ENCODE results near the gene RAPH1. TPM values are rescaled to one million over a fixed set of nuclear protein-coding genes. Genes with fewer than 3 reads are reported as not detected.

Gene RAPH1
- total RNA-seq, 1 experiment from 2014 or later: 7.0 TPM

DNA sequence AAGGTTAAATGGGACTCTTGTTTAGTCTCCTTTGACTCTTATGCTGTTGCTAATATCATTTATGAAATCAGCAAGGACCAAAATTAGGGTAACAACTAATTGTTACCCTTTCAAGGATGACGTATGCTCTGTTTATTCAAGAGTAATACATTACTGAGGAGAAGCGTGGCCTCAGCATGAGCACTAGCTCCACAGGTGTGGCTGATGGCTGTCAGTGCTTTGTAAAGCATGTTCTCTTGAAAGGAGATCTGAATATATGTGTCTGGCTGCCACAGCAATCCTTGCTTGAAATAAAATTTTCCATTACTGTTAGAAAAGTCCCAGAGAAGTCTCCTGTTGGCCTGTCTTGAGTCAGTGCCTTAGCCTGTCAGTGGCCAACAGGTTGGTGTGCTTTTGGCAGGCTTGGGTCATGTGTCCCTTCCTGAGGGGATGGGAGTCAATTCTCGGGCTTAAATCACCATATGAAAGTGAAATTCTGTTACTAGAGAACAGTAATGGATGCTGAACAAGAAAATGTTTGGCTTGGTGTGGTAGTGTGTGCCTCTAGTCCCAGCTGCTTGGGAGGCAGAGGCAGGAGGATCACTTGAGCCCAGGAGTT lies 174.2 kb downstream of the RAPH1 start:
- Histone ChIP-seq H3K27ac (ENCODE audit: low read length) (no peak overlapping the region), H3K4me1 (ENCODE audit: insufficient read depth, low read length) (no peaks in the 10 kb centered on the region), H3K36me3 (ENCODE audit: low read depth, low read length) (no peaks in the 10 kb centered on the region), H2AFZ (ENCODE audit: low read length) (no peak overlapping the region), H3K27me3 (ENCODE audit: low read length) (no peaks in the 10 kb centered on the region), H3F3A (ENCODE audit: low read length, unreplicated experiment) (no peaks in the 10 kb centered on the region), H3K9ac (ENCODE audit: low read length) (no peak overlapping the region), H4K20me1 (ENCODE audit: low read length) (no peaks in the 10 kb centered on the region), H3K9me3 (ENCODE audit: low read length) (no peaks in the 10 kb centered on the region), H3K79me2 (ENCODE audit: low read length) (peaks cover 62% of the 10 kb centered on the region), H3K4me2 (ENCODE audit: low read length) (no peak overlapping the region), H3K4me3 (ENCODE audit: low read length) (no peak overlapping the region), H3K9me2 (replicated peaks; ENCODE audit: low read length) (no peaks in the 10 kb centered on the region)
- CTCF ChIA-PET: no interaction called here
- BruUV-seq (replicated peaks): no TSS peak
- intact Hi-C loops (cut with micrococcal nuclease): no loop called here
- ATAC-seq: peak; percentile 31; the same call in 1 of the 2 replicates
- POLR2A ChIA-PET (ENCODE audit: unreplicated experiment): interaction anchor here (0.6 kb wide), 1 partner anchor 65 kb away, joined by 3 read pairs; no protein-coding TSS in a partner anchor
- no peak for TF ChIP-seq EZH2phosphoT487 (IDR thresholded peaks at IDR 0.05; ENCODE audit: borderline replicate concordance, low read length)
- TF ChIP-seq, protein P1, sequence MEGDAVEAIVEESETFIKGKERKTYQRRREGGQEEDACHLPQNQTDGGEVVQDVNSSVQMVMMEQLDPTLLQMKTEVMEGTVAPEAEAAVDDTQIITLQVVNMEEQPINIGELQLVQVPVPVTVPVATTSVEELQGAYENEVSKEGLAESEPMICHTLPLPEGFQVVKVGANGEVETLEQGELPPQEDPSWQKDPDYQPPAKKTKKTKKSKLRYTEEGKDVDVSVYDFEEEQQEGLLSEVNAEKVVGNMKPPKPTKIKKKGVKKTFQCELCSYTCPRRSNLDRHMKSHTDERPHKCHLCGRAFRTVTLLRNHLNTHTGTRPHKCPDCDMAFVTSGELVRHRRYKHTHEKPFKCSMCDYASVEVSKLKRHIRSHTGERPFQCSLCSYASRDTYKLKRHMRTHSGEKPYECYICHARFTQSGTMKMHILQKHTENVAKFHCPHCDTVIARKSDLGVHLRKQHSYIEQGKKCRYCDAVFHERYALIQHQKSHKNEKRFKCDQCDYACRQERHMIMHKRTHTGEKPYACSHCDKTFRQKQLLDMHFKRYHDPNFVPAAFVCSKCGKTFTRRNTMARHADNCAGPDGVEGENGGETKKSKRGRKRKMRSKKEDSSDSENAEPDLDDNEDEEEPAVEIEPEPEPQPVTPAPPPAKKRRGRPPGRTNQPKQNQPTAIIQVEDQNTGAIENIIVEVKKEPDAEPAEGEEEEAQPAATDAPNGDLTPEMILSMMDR (conservative IDR thresholded peaks at IDR 0.05; ENCODE audit: low read depth, low read length): no peak
- no peak for TF ChIP-seq EZH2 (IDR thresholded peaks at IDR 0.05; ENCODE audit: low read length, unreplicated experiment)
- DNase-seq: no peak

DNA sequence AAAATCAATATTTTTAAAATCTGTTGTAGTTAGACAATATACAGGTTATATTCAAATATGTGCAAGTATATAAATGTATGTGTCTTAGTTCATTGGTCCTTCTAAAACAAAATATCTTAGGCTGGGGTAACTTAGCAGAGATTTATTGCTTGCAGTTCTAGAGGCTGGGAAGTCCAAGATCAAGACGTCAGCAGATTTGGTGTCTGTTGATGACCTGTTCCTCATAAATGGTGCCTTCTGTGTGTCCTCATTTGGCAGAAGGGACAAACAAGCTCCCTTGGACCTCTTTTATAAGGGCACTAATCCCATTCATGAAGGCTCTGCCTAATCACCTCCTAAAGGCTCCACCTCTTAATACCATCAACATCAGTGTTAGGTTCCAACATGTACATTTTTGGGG lies 175.7 kb downstream of the RAPH1 start:
- Histone ChIP-seq H3F3A (ENCODE audit: low read length, unreplicated experiment) (no peaks in the 10 kb centered on the region), H4K20me1 (ENCODE audit: low read length) (no peaks in the 10 kb centered on the region), H3K9me3 (ENCODE audit: low read length) (no peaks in the 10 kb centered on the region), H3K9ac (ENCODE audit: low read length) (no peak overlapping the region), H3K27ac (ENCODE audit: low read length) (no peak overlapping the region), H3K4me1 (ENCODE audit: insufficient read depth, low read length) (peaks cover 2% of the 10 kb centered on the region; the same call in 1 of the 2 replicates), H3K4me3 (ENCODE audit: low read length) (no peak overlapping the region), H3K4me2 (ENCODE audit: low read length) (no peak overlapping the region), H3K27me3 (ENCODE audit: low read length) (no peaks in the 10 kb centered on the region), H3K79me2 (ENCODE audit: low read length) (peaks cover 69% of the 10 kb centered on the region), H3K9me2 (replicated peaks; ENCODE audit: low read length) (no peaks in the 10 kb centered on the region), H3K36me3 (ENCODE audit: low read depth, low read length) (no peaks in the 10 kb centered on the region; the same call in 1 of the 2 replicates), H2AFZ (ENCODE audit: low read length) (no peak overlapping the region)
- ChIA-PET POLR2A (ENCODE audit: unreplicated experiment) (no interaction called here), CTCF (no interaction called here)
- ATAC-seq (no peak), DNase-seq (no peak)
- BruUV-seq (replicated peaks): no TSS peak
- intact Hi-C loops (cut with micrococcal nuclease): no loop called here
- no peak for TF ChIP-seq EZH2phosphoT487 (IDR thresholded peaks at IDR 0.05; ENCODE audit: borderline replicate concordance, low read length)
- TF ChIP-seq, protein P1 (conservative IDR thresholded peaks at IDR 0.05; ENCODE audit: low read depth, low read length): no peak
- no peak for TF ChIP-seq EZH2 (IDR thresholded peaks at IDR 0.05; ENCODE audit: low read length, unreplicated experiment)

DNA sequence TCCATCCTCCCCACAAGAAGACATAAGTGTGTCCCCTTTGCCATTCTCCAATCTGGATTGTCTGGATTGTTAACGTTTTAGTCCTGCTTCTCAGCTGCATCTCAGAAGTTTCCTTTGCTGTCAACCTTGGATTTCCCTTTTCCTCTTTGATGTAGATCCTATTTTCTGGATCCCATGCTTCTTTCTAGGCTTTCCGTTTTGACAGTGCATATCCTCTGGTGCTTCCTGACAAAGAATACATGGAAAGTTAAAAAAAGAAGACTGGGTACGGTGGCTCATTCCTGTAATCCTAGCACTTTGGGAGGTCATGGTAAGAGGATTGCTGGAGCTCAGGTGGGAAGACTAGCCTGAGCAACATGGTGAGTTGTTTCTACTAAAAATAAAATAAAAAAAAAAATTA lies 180.1 kb downstream of the RAPH1 start:
- no peaks in the 10 kb centered on the region for H3K9me2 ChIP-seq (replicated peaks; ENCODE audit: low read length)
- peaks cover 6% of the 10 kb centered on the region for H3F3A ChIP-seq (ENCODE audit: low read length, unreplicated experiment)
- POLR2A ChIA-PET (ENCODE audit: unreplicated experiment): no interaction called here
- intact Hi-C loops (cut with micrococcal nuclease): loop anchor here (5.0 kb wide), 1 partner anchor 47 kb away; no protein-coding TSS in a partner anchor
- H3K27ac ChIP-seq (ENCODE audit: low read length): no peak overlapping the region
- H3K36me3 ChIP-seq (ENCODE audit: low read depth, low read length): peaks cover 6% of the 10 kb centered on the region
- no peaks in the 10 kb centered on the region for H3K27me3 ChIP-seq (ENCODE audit: low read length)
- CTCF ChIA-PET: no interaction called here
- H3K4me2 ChIP-seq (ENCODE audit: low read length): no peak overlapping the region
- H3K9me3 ChIP-seq (ENCODE audit: low read length): no peaks in the 10 kb centered on the region
- DNase-seq: no peak
- H3K79me2 ChIP-seq (ENCODE audit: low read length): peaks cover 73% of the 10 kb centered on the region
- TF ChIP-seq EZH2 (IDR thresholded peaks at IDR 0.05; ENCODE audit: low read length, unreplicated experiment) (no peak), EZH2phosphoT487 (IDR thresholded peaks at IDR 0.05; ENCODE audit: borderline replicate concordance, low read length) (no peak)
- TF ChIP-seq, protein P1 (conservative IDR thresholded peaks at IDR 0.05; ENCODE audit: low read depth, low read length): no peak
- ATAC-seq: no peak
- H3K9ac ChIP-seq (ENCODE audit: low read length): no peak overlapping the region
- H3K4me1 ChIP-seq (ENCODE audit: insufficient read depth, low read length): peaks cover 28% of the 10 kb centered on the region
- no TSS peak for BruUV-seq (replicated peaks)
- no peak overlapping the region for H3K4me3 ChIP-seq (ENCODE audit: low read length)
- H2AFZ ChIP-seq (ENCODE audit: low read length): no peak overlapping the region
- no peaks in the 10 kb centered on the region for H4K20me1 ChIP-seq (ENCODE audit: low read length)
